SK-N-SH (cell line): ENCODE data around the gene EXOC4. TPM values are rescaled to one million over a fixed set of nuclear protein-coding genes. Genes with fewer than 3 reads are reported as not detected.
A peak's percentile ranks its signal among the peaks of the same experiment; 100 is the strongest.

Experiments
- CTCF ChIA-PET: fragments of 300-600, 350-600 bp; formaldehyde crosslinking; extraction: SDS; loops from one replicate; lab custom pipeline; 2021; lab: Yijun Ruan, JAX
- POLR2A ChIA-PET: fragments of 350-600 bp; sonication (Branson Sonifier 250); formaldehyde crosslinking; extraction: SDS; loops from one replicate; lab custom pipeline; 2020; ENCODE audit warnings: antibody characterized with exemption, inconsistent platforms; lab: Yijun Ruan, JAX
- DNase-seq: peaks from one replicate; pipeline ENCODE4 v3.0.0; 2012
- H2AFZ ChIP-seq: fragments of 200-600 bp; sonication (generic); 2 replicates; pipeline ENCODE4 v1.8.1; 2016; ENCODE audit warnings: antibody characterized with exemption, mild to moderate bottlenecking, low read depth
- H3F3A ChIP-seq: fragments of 200-600 bp; sonication (generic); replicated peaks from 2 replicates; pipeline ENCODE3; 2016; ENCODE audit warnings: antibody characterized with exemption, mild to moderate bottlenecking; ENCODE audit not compliant: insufficient read depth
- H3K27ac ChIP-seq, 2 experiments: fragments of 200-500 bp in 1 of 2; fragments of 200-600 bp in 1 of 2; sonication (Bioruptor generic) in 1 of 2; sonication (generic), shearing (Covaris generic) in 1 of 2; 2 replicates each; pipeline versions ENCODE4 v1.5.1 to v1.6.1; 2014 to 2016; ENCODE audit warnings: low read depth in 2 of 2, inconsistent platforms in 1 of 2, low read length in 1 of 2, mild to moderate bottlenecking in 1 of 2, mixed read lengths in 1 of 2
- H3K27me3 ChIP-seq: fragments of 200-600 bp; sonication (generic), shearing (Covaris generic); 2 replicates; pipeline ENCODE4 v1.6.1; 2016; ENCODE audit warnings: mixed run types; ENCODE audit not compliant: insufficient read depth
- H3K36me3 ChIP-seq, 2 experiments: fragments of 200-500 bp in 1 of 2; fragments of 200-600 bp in 1 of 2; sonication (Bioruptor generic) in 1 of 2; sonication (generic) in 1 of 2; replicated peaks in 1 of 2; 2 replicates each; pipeline versions ENCODE3 to v1.5.1; 2014 to 2016; ENCODE audit warnings: low read length in 1 of 2, mild to moderate bottlenecking in 1 of 2; ENCODE audit not compliant: insufficient read depth in 2 of 2, control insufficient read depth in 1 of 2
- H3K4me1 ChIP-seq, 2 experiments: fragments of 200-500 bp in 1 of 2; fragments of 200-600 bp in 1 of 2; sonication (Bioruptor generic) in 1 of 2; sonication (generic), shearing (Covaris generic) in 1 of 2; 2 replicates each; pipeline versions ENCODE4 v1.5.1 to v1.6.1; 2014 to 2016; ENCODE audit warnings: low read depth in 1 of 2, low read length in 1 of 2, mixed run types in 1 of 2; ENCODE audit not compliant: insufficient read depth in 2 of 2, control insufficient read depth in 1 of 2
- H3K4me2 ChIP-seq: fragments of 200-600 bp; sonication (generic), shearing (Covaris generic); 2 replicates; pipeline ENCODE4 v1.6.1; 2017; ENCODE audit warnings: mixed run types
- H3K4me3 ChIP-seq, 2 experiments: fragments of 200-500 bp in 1 of 2; fragments of 200-600 bp in 1 of 2; sonication (Bioruptor generic) in 1 of 2; sonication (generic), shearing (Covaris generic) in 1 of 2; 2 replicates each; pipeline versions ENCODE4 v1.5.1 to v1.8.1; 2014 to 2016; ENCODE audit warnings: low read depth in 2 of 2, inconsistent platforms in 1 of 2, low read length in 1 of 2, mild to moderate bottlenecking in 1 of 2, mixed read lengths in 1 of 2, moderate library complexity in 1 of 2
- H3K79me2 ChIP-seq: fragments of 200-600 bp; sonication (generic); 2 replicates; pipeline ENCODE4 v1.8.1; 2017; ENCODE audit warnings: mild to moderate bottlenecking; ENCODE audit not compliant: insufficient read depth
- H3K9ac ChIP-seq: fragments of 200-600 bp; sonication (generic); 2 replicates; pipeline ENCODE4 v1.6.1; 2017; ENCODE audit warnings: mixed run types
- H3K9me2 ChIP-seq: fragments of 200-600 bp; sonication (generic); 2 replicates; pipeline ENCODE4 v1.6.1; 2017; ENCODE audit warnings: mixed run types
- H3K9me3 ChIP-seq: fragments of 200-600 bp; sonication (generic); 2 replicates; pipeline ENCODE4 v1.6.1; 2017; ENCODE audit warnings: mixed run types, mild to moderate bottlenecking, moderate library complexity
- H4K20me1 ChIP-seq: fragments of 200-600 bp; sonication (generic); 2 replicates; pipeline ENCODE4 v1.6.1; 2017; ENCODE audit warnings: mild to moderate bottlenecking, mixed run types; ENCODE audit not compliant: insufficient read depth
- ELF1 ChIP-seq: IDR thresholded peaks from 2 replicates; pipeline ENCODE4 v1.4.0; 2012
- EZH2phosphoT487 ChIP-seq: fragments of 200-600 bp; sonication (generic); IDR thresholded peaks from 2 replicates; pipeline ENCODE4 v1.6.1; 2017; ENCODE audit warnings: low read depth, mixed run types, mild to moderate bottlenecking, antibody characterized with exemption, moderate library complexity, borderline replicate concordance
- FOSL2 ChIP-seq: IDR thresholded peaks from 2 replicates; pipeline ENCODE4 v1.4.0; 2012; ENCODE audit warnings: low read depth, mild to moderate bottlenecking, moderate library complexity, borderline replicate concordance
- FOXJ3 ChIP-seq: sonication (generic); formaldehyde crosslinking; IDR thresholded peaks from 2 replicates; pipeline ENCODE4 v1.5.1; 2020; ENCODE audit warnings: mild to moderate bottlenecking, missing genetic modification reagents
- FOXM1 ChIP-seq: IDR thresholded peaks from 2 replicates; pipeline ENCODE4 v1.4.0; 2012; ENCODE audit warnings: low read depth, mild to moderate bottlenecking
- GABPA ChIP-seq: IDR thresholded peaks from 2 replicates; pipeline ENCODE4 v1.4.0; 2012; ENCODE audit warnings: low read depth, mild to moderate bottlenecking
- GATA2 ChIP-seq: sonication (generic); formaldehyde crosslinking; IDR thresholded peaks from 2 replicates; pipeline ENCODE4 v1.5.0; 2020; ENCODE audit warnings: mild to moderate bottlenecking, missing genetic modification reagents
- NRF1 ChIP-seq: IDR thresholded peaks from 2 replicates; pipeline ENCODE4 v1.6.1; 2012; ENCODE audit warnings: low read depth, mild to moderate bottlenecking, low read length
- POLR2AphosphoS5 ChIP-seq: IDR thresholded peaks from 2 replicates; pipeline ENCODE4 v1.6.1; 2012; ENCODE audit warnings: low read depth, low read length
- RCOR1 ChIP-seq: fragments of 150-350 bp; IDR thresholded peaks from 2 replicates; pipeline ENCODE4 v1.6.1; 2017; ENCODE audit warnings: antibody characterized with exemption, low read length
- REST ChIP-seq: IDR thresholded peaks from 2 replicates; pipeline ENCODE4 v1.6.1; 2012; ENCODE audit warnings: mild to moderate bottlenecking, low read depth, low read length, moderate library complexity
- RXRA ChIP-seq: IDR thresholded peaks from 2 replicates; pipeline ENCODE4 v1.4.0; 2012; ENCODE audit warnings: low read depth, mild to moderate bottlenecking, borderline replicate concordance
- SMC3 ChIP-seq: IDR thresholded peaks from 2 replicates; pipeline ENCODE4 v1.6.1; 2012; ENCODE audit warnings: low read depth, low read length, improper control_type of control experiment
- TAF1 ChIP-seq: IDR thresholded peaks from 2 replicates; pipeline ENCODE4 v1.6.1; 2012; ENCODE audit warnings: low read depth, mild to moderate bottlenecking, low read length, moderate library complexity, borderline replicate concordance
- TCF12 ChIP-seq: IDR thresholded peaks from 2 replicates; pipeline ENCODE4 v1.4.0; 2012
- YY1 ChIP-seq: IDR thresholded peaks from 2 replicates; pipeline ENCODE4 v1.4.0; 2012; ENCODE audit warnings: low read depth, mild to moderate bottlenecking
- WGBS: methylation state at CpG from one replicate; pipeline ENCODE4 v1.1.6; 2017; ENCODE audit warnings: low lambda C conversion rate; 5-methylcytosine and 5-hydroxymethylcytosine counted together
- polyA plus RNA-seq, 3 experiments: library from polyadenylated mRNA; depleted of rRNA; stranded (reverse); fragments of >200 nt; gene quantifications; 2 replicates each; pipeline ENCODE4 v1.2.3, GENCODE V29; 2012
- TF ChIP-seq, protein P1 (sequence below): fragments of 150-350 bp; IDR thresholded peaks from 2 replicates; pipeline ENCODE4 v1.6.1; 2017; ENCODE audit warnings: antibody characterized with exemption, low read length, low read depth, borderline replicate concordance
- TF ChIP-seq, protein P2 (sequence below): IDR thresholded peaks from 2 replicates; pipeline ENCODE4 v1.4.0; 2012; ENCODE audit warnings: low read depth, borderline replicate concordance
- TF ChIP-seq, protein P3 (sequence below): IDR thresholded peaks from 2 replicates; pipeline ENCODE4; 2012

EXOC4 gene
- polyA plus RNA-seq, 1 of the 3 experiments (the other 2 are of a cell fraction): 37.3 TPM

DNA sequence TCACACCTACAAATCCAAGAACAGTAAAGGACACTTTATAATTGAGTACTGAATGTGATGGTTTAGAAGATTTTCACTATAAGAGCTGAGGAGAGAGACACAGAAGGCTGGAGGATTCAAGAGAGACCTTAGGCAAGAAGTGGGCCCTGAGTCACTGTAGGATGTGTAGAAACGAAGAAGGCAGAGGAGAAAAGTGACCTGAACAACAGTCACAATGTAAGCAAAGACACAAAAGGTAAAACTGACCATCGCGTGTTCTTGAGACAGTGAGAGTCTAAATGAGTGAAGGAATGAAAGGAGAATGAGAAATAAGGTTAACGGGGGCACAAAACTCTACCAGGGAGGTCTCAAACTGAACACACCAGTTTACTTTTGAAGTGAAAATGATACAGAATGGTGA is 576.0 kb downstream of the EXOC4 start (continued):
- no peak for TF ChIP-seq NRF1

GRCh38 chr7:133829336-133829897 is 576.5 kb downstream of the EXOC4 start:
- H3K27me3 ChIP-seq: no peaks in the 10 kb centered on the region

DNA sequence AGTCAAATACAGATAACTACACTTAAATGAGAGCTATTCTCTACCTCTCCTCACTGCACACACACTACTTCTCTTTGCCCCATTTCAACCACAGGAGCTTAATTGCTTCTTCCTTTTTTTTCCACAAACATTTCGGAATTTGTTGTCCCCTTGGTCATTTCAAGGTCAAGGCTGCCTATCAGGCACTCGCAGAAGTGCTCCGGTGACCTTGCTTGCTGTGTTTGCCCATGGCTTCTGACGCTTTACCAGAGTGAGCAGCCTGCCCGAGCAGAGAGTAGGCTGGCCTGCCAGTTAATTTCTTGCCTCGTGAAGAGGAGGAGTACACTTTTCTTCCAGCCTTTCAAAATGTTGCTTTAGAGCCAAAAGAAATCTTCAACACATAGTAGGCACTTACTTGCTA is 577.2 kb downstream of the EXOC4 start:
- Histone ChIP-seq H3K4me2 (no peak overlapping the region), H3K27ac (peak overlapping the region in 1 of 2 experiments; percentile 53; a peak in 2 of 4 replicates), H3K9me3 (0 out of 2 replicates have a peak, but pooled peaks cover 5% of the 10 kb centered on the region), H4K20me1 (no peaks in the 10 kb centered on the region), H3K4me3 (no peak overlapping the region), H3K27me3 (no peaks in the 10 kb centered on the region), H3K79me2 (no peaks in the 10 kb centered on the region), H3K4me1 (peaks cover 0 to 23% of the 10 kb centered on the region in 2 experiments; a peak in 2 of 4 replicates), H3K36me3 (peaks cover 20 to 38% of the 10 kb centered on the region in 2 experiments), H3F3A (no peaks in the 10 kb centered on the region), H3K9ac (no peak overlapping the region), H2AFZ (no peak overlapping the region), H3K9me2 (no peaks in the 10 kb centered on the region)
- CTCF ChIA-PET: interaction anchor here (1.0 to 5.2 kb wide), 8 partner anchors 9 to 528 kb away, joined by 3 to 23 read pairs (median 4); no protein-coding TSS in a partner anchor
- 98% methylated on average over 6 of the region's 6 CpGs for WGBS
- POLR2A ChIA-PET: no interaction called here
- DNase-seq: no peak
- TF ChIP-seq POLR2AphosphoS5: no peak
- TF ChIP-seq ELF1: no peak
- TF ChIP-seq GABPA: no peak
- TF ChIP-seq SMC3: no peak
- no peak for TF ChIP-seq EZH2phosphoT487
- TF ChIP-seq YY1: no peak
- no peak for TF ChIP-seq NRF1
- no peak for TF ChIP-seq FOXM1
- TF ChIP-seq, protein P1, sequence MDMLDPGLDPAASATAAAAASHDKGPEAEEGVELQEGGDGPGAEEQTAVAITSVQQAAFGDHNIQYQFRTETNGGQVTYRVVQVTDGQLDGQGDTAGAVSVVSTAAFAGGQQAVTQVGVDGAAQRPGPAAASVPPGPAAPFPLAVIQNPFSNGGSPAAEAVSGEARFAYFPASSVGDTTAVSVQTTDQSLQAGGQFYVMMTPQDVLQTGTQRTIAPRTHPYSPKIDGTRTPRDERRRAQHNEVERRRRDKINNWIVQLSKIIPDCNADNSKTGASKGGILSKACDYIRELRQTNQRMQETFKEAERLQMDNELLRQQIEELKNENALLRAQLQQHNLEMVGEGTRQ: no peak
- TF ChIP-seq TAF1: no peak
- no peak for TF ChIP-seq RXRA
- TF ChIP-seq REST: no peak
- TF ChIP-seq, protein P2, sequence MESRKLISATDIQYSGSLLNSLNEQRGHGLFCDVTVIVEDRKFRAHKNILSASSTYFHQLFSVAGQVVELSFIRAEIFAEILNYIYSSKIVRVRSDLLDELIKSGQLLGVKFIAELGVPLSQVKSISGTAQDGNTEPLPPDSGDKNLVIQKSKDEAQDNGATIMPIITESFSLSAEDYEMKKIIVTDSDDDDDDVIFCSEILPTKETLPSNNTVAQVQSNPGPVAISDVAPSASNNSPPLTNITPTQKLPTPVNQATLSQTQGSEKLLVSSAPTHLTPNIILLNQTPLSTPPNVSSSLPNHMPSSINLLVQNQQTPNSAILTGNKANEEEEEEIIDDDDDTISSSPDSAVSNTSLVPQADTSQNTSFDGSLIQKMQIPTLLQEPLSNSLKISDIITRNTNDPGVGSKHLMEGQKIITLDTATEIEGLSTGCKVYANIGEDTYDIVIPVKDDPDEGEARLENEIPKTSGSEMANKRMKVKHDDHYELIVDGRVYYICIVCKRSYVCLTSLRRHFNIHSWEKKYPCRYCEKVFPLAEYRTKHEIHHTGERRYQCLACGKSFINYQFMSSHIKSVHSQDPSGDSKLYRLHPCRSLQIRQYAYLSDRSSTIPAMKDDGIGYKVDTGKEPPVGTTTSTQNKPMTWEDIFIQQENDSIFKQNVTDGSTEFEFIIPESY: no peak

More at GRCh38 chr7:133829336-133829897, 576.5 kb downstream of the EXOC4 start:
- TF ChIP-seq FOSL2 (peak; percentile 18; the same call in 1 of the 2 replicates), TCF12 (peak; percentile 19; the same call in 1 of the 2 replicates), FOXJ3 (CRISPR knock-in tag) (no peak), GATA2 (CRISPR knock-in tag) (no peak), RCOR1 (no peak), YY1 (peak; percentile 66; the same call in 1 of the 2 replicates)
- TF ChIP-seq, protein P3, sequence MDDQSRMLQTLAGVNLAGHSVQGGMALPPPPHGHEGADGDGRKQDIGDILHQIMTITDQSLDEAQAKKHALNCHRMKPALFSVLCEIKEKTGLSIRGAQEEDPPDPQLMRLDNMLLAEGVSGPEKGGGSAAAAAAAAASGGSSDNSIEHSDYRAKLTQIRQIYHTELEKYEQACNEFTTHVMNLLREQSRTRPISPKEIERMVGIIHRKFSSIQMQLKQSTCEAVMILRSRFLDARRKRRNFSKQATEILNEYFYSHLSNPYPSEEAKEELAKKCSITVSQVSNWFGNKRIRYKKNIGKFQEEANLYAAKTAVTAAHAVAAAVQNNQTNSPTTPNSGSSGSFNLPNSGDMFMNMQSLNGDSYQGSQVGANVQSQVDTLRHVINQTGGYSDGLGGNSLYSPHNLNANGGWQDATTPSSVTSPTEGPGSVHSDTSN: peak; percentile 64; the same call in 1 of the 2 replicates
- no peak overlapping the region for H3K9ac ChIP-seq
- H3K4me2 ChIP-seq: no peak overlapping the region
- no peak overlapping the region for H2AFZ ChIP-seq
- WGBS: 69% methylated on average over 4 of the region's 4 CpGs
- H3F3A ChIP-seq: no peaks in the 10 kb centered on the region
- H3K36me3 ChIP-seq: peaks cover 20 to 38% of the 10 kb centered on the region in 2 experiments
- H3K79me2 ChIP-seq: no peaks in the 10 kb centered on the region
- H4K20me1 ChIP-seq: no peaks in the 10 kb centered on the region
- H3K9me2 ChIP-seq: no peaks in the 10 kb centered on the region
- CTCF ChIA-PET: interaction anchor here (1.0 to 5.2 kb wide), 8 partner anchors 9 to 528 kb away, joined by 3 to 23 read pairs (median 4); no protein-coding TSS in a partner anchor
- no peak overlapping the region for H3K4me3 ChIP-seq
- no peak for DNase-seq
- POLR2A ChIA-PET: no interaction called here
- H3K27ac ChIP-seq: peak overlapping the region in 1 of 2 experiments; percentile 80; a peak in 2 of 4 replicates
- peaks cover 0 to 29% of the 10 kb centered on the region in 2 experiments; a peak in 2 of 4 replicates for H3K4me1 ChIP-seq
- 0 out of 2 replicates have a peak, but pooled peaks cover 5% of the 10 kb centered on the region for H3K9me3 ChIP-seq
